Astrocyte (in vitro differentiated cells and primary cell): ENCODE data around the gene CLCC1. TPM values are rescaled to one million over a fixed set of nuclear protein-coding genes. Genes with fewer than 3 reads are reported as not detected.
"Not testable (repeated sequence)": the region's sequence is repeated elsewhere in the genome, so short reads cannot be mapped to it uniquely, and the experiment has no call there.

Experiments
- DNase-seq: peaks from one replicate; pipeline ENCODE4 v3.0.0-alpha.2; 2010; ENCODE audit warnings: low read depth
- FAIRE-seq: peaks from 2 replicates; lab custom pipeline; 2011; peaks lifted over from hg19 to GRCh38; lab: Jason Lieb, UNC
- H2AFZ ChIP-seq: 2 replicates; pipeline ENCODE4 v1.6.0; 2012; ENCODE audit warnings: low read depth, low read length, inconsistent platforms
- H3K27ac ChIP-seq: 2 replicates; pipeline ENCODE4 v1.5.1; 2011; ENCODE audit warnings: low read depth, low read length, inconsistent platforms
- H3K27me3 ChIP-seq: 2 replicates; pipeline ENCODE4 v1.6.0; 2011; ENCODE audit warnings: low read length, inconsistent platforms; ENCODE audit not compliant: insufficient read depth
- H3K36me3 ChIP-seq: 2 replicates; pipeline ENCODE4 v1.5.1; 2011; ENCODE audit warnings: low read length, inconsistent platforms; ENCODE audit not compliant: insufficient read depth
- H3K4me1 ChIP-seq: 2 replicates; pipeline ENCODE4 v1.5.1; 2011; ENCODE audit warnings: low read length, inconsistent platforms; ENCODE audit not compliant: insufficient read depth
- H3K4me2 ChIP-seq: 2 replicates; pipeline ENCODE4 v1.6.0; 2012; ENCODE audit warnings: low read length, inconsistent platforms
- H3K4me3 ChIP-seq: 2 replicates; pipeline ENCODE4 v1.5.1; 2011; ENCODE audit warnings: low read depth, mild to moderate bottlenecking, low read length, inconsistent platforms; ENCODE audit not compliant: insufficient read depth
- H3K79me2 ChIP-seq: 2 replicates; pipeline ENCODE4 v1.6.0; 2012; ENCODE audit warnings: mild to moderate bottlenecking, low read length, inconsistent platforms; ENCODE audit not compliant: insufficient read depth
- H3K9ac ChIP-seq: 2 replicates; pipeline ENCODE4 v1.6.0; 2012; ENCODE audit warnings: mild to moderate bottlenecking, low read length, inconsistent platforms
- H3K9me3 ChIP-seq: 2 replicates; pipeline ENCODE4 v1.5.1; 2012; ENCODE audit warnings: low read depth, mild to moderate bottlenecking, low read length, inconsistent platforms; ENCODE audit not compliant: insufficient read depth
- H4K20me1 ChIP-seq: 2 replicates; pipeline ENCODE4 v1.6.0; 2012; ENCODE audit warnings: low read length, inconsistent platforms; ENCODE audit not compliant: insufficient read depth
- H3K27ac Mint-ChIP-seq: one replicate; pipeline ENCODE4 v1.8.0; 2021; ENCODE audit warnings: mild to moderate bottlenecking, mixed read lengths; ENCODE audit not compliant: unreplicated experiment
- H3K27me3 Mint-ChIP-seq: one replicate; pipeline ENCODE4 v1.8.0; 2021; ENCODE audit warnings: low read depth, mixed read lengths; ENCODE audit not compliant: unreplicated experiment
- H3K36me3 Mint-ChIP-seq: one replicate; pipeline ENCODE4 v1.8.0; 2021; ENCODE audit warnings: low read depth, mixed read lengths; ENCODE audit not compliant: unreplicated experiment
- H3K4me1 Mint-ChIP-seq: one replicate; pipeline ENCODE4 v1.8.0; 2021; ENCODE audit warnings: low read depth, mixed read lengths; ENCODE audit not compliant: unreplicated experiment
- H3K4me3 Mint-ChIP-seq: one replicate; pipeline ENCODE4 v1.8.0; 2021; ENCODE audit warnings: mild to moderate bottlenecking, moderate library complexity, mixed read lengths; ENCODE audit not compliant: unreplicated experiment
- H3K9me3 Mint-ChIP-seq: one replicate; pipeline ENCODE4 v1.8.0; 2021; ENCODE audit warnings: mild to moderate bottlenecking, mixed read lengths; ENCODE audit not compliant: unreplicated experiment
- CTCF ChIP-seq: IDR thresholded peaks from 2 replicates; pipeline ENCODE4 v1.5.1; 2011; ENCODE audit warnings: low read depth, mild to moderate bottlenecking, inconsistent platforms, low read length, moderate library complexity; ENCODE audit not compliant: insufficient read depth
- EZH2 ChIP-seq: IDR thresholded peaks from 2 replicates; pipeline ENCODE4 v1.6.1; 2012; ENCODE audit warnings: mild to moderate bottlenecking, low read length, inconsistent platforms; ENCODE audit not compliant: insufficient read depth
- total RNA-seq: library from RNA; stranded (reverse); gene quantifications from 2 replicates; pipeline ENCODE4 v1.2.1, GENCODE V29; 2021

CLCC1 gene
- total RNA-seq, 1 donor from 2014 or later, result 33.5 TPM

- H3K4me3 ChIP-seq, result no peak overlapping the region
- Mint-ChIP-seq H3K9me3 (no peaks in the 10 kb centered on the region), H3K36me3 (peaks cover 6% of the 10 kb centered on the region), H3K4me3 (no peak overlapping the region), H3K27me3 (no peaks in the 10 kb centered on the region), H3K4me1 (no peaks in the 10 kb centered on the region), H3K27ac (no peak overlapping the region)
- H3K9me3 ChIP-seq, result no peaks in the 10 kb centered on the region
- peaks cover 38% of the 10 kb centered on the region for H3K36me3 ChIP-seq
- H3K9ac ChIP-seq, result no peak overlapping the region
- H4K20me1 ChIP-seq, result no peaks in the 10 kb centered on the region
- H3K27ac ChIP-seq, result no peak overlapping the region
- no peak for DNase-seq
- no peaks in the 10 kb centered on the region for H3K27me3 ChIP-seq
- H3K4me1 ChIP-seq, result no peaks in the 10 kb centered on the region
- no peak overlapping the region for H3K4me2 ChIP-seq
- no peak for FAIRE-seq
- no peaks in the 10 kb centered on the region for H3K79me2 ChIP-seq
- TF ChIP-seq EZH2, result no peak
- no peak for TF ChIP-seq CTCF
- no peak overlapping the region for H2AFZ ChIP-seq
These were observed 27.1 kb downstream of the CLCC1 start for GRCh38 chr1:108936170-108936569.

GRCh38 chr1:108933944-108934343 lies 29.3 kb downstream of the CLCC1 start:
- TF ChIP-seq CTCF, result no peak
- no peak for TF ChIP-seq EZH2
- H3K4me1 Mint-ChIP-seq, result no peaks in the 10 kb centered on the region
- DNase-seq (no peak), FAIRE-seq (no peak)
- no peaks in the 10 kb centered on the region for H3K4me1 ChIP-seq
- H3K36me3 ChIP-seq, result peaks cover 41% of the 10 kb centered on the region
- no peaks in the 10 kb centered on the region for H3K79me2 ChIP-seq
- H2AFZ ChIP-seq, result no peak overlapping the region
- no peaks in the 10 kb centered on the region for H3K9me3 ChIP-seq
- H3K4me2 ChIP-seq, result no peak overlapping the region
- no peaks in the 10 kb centered on the region for H3K27me3 ChIP-seq
- H4K20me1 ChIP-seq, result no peaks in the 10 kb centered on the region
- no peaks in the 10 kb centered on the region for H3K9me3 Mint-ChIP-seq
- no peak overlapping the region for H3K27ac Mint-ChIP-seq
- peaks cover 9% of the 10 kb centered on the region for H3K36me3 Mint-ChIP-seq
- H3K27ac ChIP-seq, result no peak overlapping the region
- H3K4me3 Mint-ChIP-seq, result no peak overlapping the region
- H3K9ac ChIP-seq, result no peak overlapping the region
- no peak overlapping the region for H3K4me3 ChIP-seq
- no peaks in the 10 kb centered on the region for H3K27me3 Mint-ChIP-seq

GRCh38 chr1:108927565-108927964 lies 35.7 kb downstream of the CLCC1 start:
- FAIRE-seq, H4K20me1 ChIP-seq, H3K4me3 ChIP-seq, H3K4me1 ChIP-seq, H3K4me3 Mint-ChIP-seq, H3K27ac ChIP-seq, H3K4me1 Mint-ChIP-seq, H3K27me3 Mint-ChIP-seq, DNase-seq, H3K27ac Mint-ChIP-seq, H3K4me2 ChIP-seq, H3K9ac ChIP-seq, H3K9me3 Mint-ChIP-seq, H2AFZ ChIP-seq, H3K27me3 ChIP-seq, H3K79me2 ChIP-seq, H3K9me3 ChIP-seq: not testable (repeated sequence)
- H3K36me3 ChIP-seq, result peaks cover 46% of the 10 kb centered on the region
- peaks cover 11% of the 10 kb centered on the region for H3K36me3 Mint-ChIP-seq
